WERI-Rb-1 (cell line): ENCODE data around the gene EYA2.

Experiments
- DNase-seq: peaks from one replicate; pipeline ENCODE4 v3.0.0-alpha.2; 2020
- H3K27ac ChIP-seq: fragments of 250-450 bp; sonication (Bioruptor Pico); 2 replicates; pipeline ENCODE4 v1.5.1; 2020; ENCODE audit warnings: mild to moderate bottlenecking, moderate library complexity
- H3K27me3 ChIP-seq: fragments of 250-450 bp; sonication (Bioruptor Pico); 2 replicates; pipeline ENCODE4 v1.5.1; 2021; ENCODE audit warnings: mild to moderate bottlenecking, low read depth, moderate library complexity; ENCODE audit not compliant: insufficient read depth, severe bottlenecking
- H3K36me3 ChIP-seq: fragments of 250-450 bp; sonication (Bioruptor Pico); 2 replicates; pipeline ENCODE4 v1.5.1; 2020; ENCODE audit warnings: mild to moderate bottlenecking, moderate library complexity
- H3K4me3 ChIP-seq: 2 replicates; pipeline ENCODE4 v1.5.1; 2011; ENCODE audit warnings: low read depth, mild to moderate bottlenecking, control low read depth, low read length
- H3K9me3 ChIP-seq: fragments of 250-450 bp; sonication (Bioruptor Pico); 2 replicates; pipeline ENCODE4 v1.5.1; 2021; ENCODE audit warnings: mild to moderate bottlenecking, moderate library complexity; ENCODE audit not compliant: severe bottlenecking
- TF ChIP-seq, protein P1 (sequence below): IDR thresholded peaks from 2 replicates; pipeline ENCODE4 v1.5.1; 2011; ENCODE audit warnings: low read depth, mild to moderate bottlenecking, control low read depth, inconsistent platforms, low read length

Gene EYA2

DNA sequence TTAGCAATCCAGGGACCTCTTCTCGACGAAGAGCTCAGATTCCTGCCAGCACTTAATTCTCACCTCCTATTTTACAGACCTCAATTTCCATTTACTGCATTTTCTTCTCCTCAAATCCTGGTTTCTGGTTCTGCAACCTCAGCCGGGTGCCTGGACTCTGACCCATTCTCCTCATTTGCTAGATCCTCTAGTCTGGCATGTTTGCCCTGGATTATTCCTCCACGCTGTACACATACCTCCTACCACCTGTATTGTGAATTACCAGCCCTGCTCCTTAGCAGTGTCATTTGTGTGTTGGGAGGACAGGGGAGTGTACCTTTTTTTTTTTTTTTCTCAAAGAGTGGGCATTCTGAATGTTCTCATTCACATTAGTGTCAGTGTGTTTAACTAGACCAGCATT lies 257.4 kb downstream of the EYA2 start:
- TF ChIP-seq, protein P1, sequence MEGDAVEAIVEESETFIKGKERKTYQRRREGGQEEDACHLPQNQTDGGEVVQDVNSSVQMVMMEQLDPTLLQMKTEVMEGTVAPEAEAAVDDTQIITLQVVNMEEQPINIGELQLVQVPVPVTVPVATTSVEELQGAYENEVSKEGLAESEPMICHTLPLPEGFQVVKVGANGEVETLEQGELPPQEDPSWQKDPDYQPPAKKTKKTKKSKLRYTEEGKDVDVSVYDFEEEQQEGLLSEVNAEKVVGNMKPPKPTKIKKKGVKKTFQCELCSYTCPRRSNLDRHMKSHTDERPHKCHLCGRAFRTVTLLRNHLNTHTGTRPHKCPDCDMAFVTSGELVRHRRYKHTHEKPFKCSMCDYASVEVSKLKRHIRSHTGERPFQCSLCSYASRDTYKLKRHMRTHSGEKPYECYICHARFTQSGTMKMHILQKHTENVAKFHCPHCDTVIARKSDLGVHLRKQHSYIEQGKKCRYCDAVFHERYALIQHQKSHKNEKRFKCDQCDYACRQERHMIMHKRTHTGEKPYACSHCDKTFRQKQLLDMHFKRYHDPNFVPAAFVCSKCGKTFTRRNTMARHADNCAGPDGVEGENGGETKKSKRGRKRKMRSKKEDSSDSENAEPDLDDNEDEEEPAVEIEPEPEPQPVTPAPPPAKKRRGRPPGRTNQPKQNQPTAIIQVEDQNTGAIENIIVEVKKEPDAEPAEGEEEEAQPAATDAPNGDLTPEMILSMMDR: no peak
- H3K27me3 ChIP-seq: no peaks in the 10 kb centered on the region
- DNase-seq: no peak
- no peaks in the 10 kb centered on the region for H3K9me3 ChIP-seq
- no peak overlapping the region for H3K27ac ChIP-seq
- peaks cover 41% of the 10 kb centered on the region for H3K36me3 ChIP-seq
- no peak overlapping the region for H3K4me3 ChIP-seq

DNA sequence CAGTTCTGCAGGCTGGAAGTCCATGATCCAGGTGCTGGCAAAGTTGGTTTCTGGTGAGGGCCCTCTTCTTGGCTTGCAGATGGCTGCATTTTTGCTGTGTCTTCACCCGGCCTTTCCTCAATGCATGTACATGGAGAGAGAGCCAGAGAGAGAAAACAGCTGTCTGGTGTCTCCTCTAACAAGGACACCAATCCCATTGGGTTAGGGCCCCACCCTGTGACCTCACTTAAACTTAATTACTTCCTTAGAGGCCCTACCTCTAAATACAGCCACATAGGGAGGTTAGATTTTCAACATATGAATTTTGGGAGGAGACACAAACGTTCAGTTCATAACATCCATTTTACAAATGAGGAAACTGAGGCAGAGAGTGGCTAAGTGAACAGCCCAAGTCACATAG lies 259.4 kb downstream of the EYA2 start:
- no peaks in the 10 kb centered on the region for H3K27me3 ChIP-seq
- H3K36me3 ChIP-seq: peaks cover 38% of the 10 kb centered on the region
- TF ChIP-seq, protein P1: no peak
- no peaks in the 10 kb centered on the region for H3K9me3 ChIP-seq
- H3K4me3 ChIP-seq: no peak overlapping the region
- DNase-seq: no peak
- no peak overlapping the region for H3K27ac ChIP-seq

DNA sequence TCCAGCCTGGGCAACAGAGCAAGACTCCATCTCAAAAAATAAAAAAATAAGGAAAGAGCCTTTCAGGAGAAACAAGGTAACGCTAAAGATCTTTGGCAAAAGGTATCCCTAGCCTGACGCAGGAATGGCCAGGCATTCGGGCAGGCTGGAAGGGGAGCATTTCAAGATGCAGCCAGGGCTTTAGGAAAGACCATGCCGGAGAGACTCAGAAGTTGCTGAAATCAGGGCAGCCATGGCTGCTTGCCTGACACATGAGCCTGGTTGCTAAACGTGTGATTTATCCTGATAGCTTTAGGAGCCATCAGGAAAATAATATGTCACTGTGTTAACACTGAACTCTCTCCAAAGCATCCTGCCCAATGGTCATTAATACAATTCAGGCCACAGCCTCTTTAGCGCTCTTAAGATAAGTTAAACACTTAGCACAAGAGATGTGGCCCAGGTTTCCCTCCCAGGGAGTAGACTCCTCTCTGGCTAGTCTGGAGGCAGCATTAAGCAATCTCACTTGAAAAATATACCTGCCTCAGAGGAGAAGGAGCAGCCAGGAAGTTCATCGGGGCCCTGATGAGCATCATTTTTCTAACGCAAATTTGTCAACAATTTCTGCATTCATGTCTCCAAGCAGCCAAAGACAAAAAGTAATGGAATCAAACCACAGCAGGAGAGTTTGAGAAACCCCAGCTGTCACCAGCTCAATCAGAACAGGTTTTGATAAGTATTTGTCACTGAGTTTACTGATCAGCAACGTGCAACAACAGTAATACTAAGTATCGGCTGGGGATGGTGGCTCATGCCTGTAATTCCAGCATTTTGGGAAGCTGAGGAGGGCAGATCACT lies 261.9 kb downstream of the EYA2 start:
- Histone ChIP-seq H3K4me3 (no peak overlapping the region), H3K27me3 (no peaks in the 10 kb centered on the region), H3K9me3 (no peaks in the 10 kb centered on the region), H3K36me3 (peaks cover 46% of the 10 kb centered on the region), H3K27ac (no peak overlapping the region)
- TF ChIP-seq, protein P1: no peak
- DNase-seq: no peak

DNA sequence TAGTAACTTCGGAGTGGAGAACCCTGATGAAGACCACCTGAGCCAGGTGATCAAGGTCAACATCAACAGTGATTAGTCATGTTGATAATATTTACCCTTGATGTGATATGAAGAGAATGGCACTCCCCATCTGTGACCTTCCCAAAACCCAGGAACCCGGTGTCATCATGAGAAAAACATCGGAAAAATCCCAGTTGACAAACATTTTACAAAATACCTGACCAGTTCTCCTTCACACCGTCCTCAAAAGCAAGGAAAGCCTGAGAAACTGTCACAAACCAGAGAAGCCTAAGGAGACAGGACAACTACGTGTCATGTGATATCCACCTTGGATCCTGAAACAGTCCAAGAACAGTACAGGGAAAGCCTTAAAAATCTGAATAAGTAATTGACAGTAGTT lies 264.5 kb downstream of the EYA2 start:
- DNase-seq: no peak
- H3K9me3 ChIP-seq: no peaks in the 10 kb centered on the region
- H3K27ac ChIP-seq: no peak overlapping the region
- peaks cover 55% of the 10 kb centered on the region for H3K36me3 ChIP-seq
- H3K4me3 ChIP-seq: no peak overlapping the region
- H3K27me3 ChIP-seq: no peaks in the 10 kb centered on the region
- TF ChIP-seq, protein P1: no peak

DNA sequence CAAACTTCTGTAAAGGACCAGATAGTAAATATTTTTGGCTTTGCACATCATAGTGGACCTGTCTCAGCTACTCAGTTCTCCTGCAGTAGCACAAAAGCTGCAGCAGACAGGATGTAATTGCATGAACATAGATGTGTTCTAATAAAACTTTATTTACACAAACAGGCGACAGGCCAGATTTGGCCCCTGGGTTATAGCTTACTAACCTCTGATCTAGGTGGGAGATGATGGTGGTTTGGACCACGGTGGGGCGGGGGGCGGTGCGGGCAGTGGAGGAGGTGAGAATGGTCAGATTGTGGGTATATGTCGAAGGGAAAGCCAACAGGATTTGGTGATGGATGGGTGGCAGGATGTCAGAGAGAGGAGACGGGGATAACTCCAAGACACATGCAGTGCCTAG lies 265.6 kb downstream of the EYA2 start:
- Histone ChIP-seq H3K9me3 (no peaks in the 10 kb centered on the region), H3K27me3 (no peaks in the 10 kb centered on the region), H3K4me3 (no peak overlapping the region), H3K27ac (no peak overlapping the region), H3K36me3 (peaks cover 53% of the 10 kb centered on the region)
- no peak for DNase-seq
- TF ChIP-seq, protein P1: no peak

DNA sequence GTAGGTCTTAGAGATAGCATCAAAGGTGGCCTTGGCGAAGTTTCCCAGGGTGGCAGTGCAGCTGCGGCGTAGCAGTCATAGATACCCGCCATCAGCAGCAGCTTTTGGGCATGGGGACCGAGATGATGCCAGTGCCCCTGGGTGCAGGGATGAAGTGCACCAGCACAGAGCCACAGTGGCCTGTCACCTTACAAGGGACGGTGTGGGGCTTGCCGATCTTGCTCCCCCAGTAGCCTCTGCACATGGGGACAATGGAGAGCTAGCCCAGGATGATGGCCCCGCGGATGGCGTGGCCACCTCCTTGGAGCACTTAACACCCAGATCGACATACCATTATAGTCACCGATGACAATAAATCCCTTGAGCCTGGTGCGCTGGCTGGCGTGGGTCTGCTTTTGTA lies 266.3 kb downstream of the EYA2 start:
- Histone ChIP-seq H3K9me3 (no peaks in the 10 kb centered on the region), H3K4me3 (no peak overlapping the region), H3K27me3 (no peaks in the 10 kb centered on the region), H3K36me3 (peaks cover 49% of the 10 kb centered on the region), H3K27ac (no peak overlapping the region)
- TF ChIP-seq, protein P1: no peak
- DNase-seq: no peak
